ENCODE data around the gene KRI1.
"Not testable (repeated sequence)": the region's sequence is repeated elsewhere in the genome, so short reads cannot be mapped to it uniquely, and the experiment has no call there.

The KRI1 gene

GRCh38 chr19:10574462-10574861, 8.7 kb upstream of the KRI1 start:
- DNase-seq, result no peak

- DNase-seq, result not testable (repeated sequence)
These were observed 8.0 kb upstream of the KRI1 start for GRCh38 chr19:10573793-10574192.

GRCh38 chr19:10568826-10569651, 3.2 kb upstream of the KRI1 start, which contains the start of gene CDKN2D:
Gene CDKN2D (minus strand): TSS chr19:10568979. CDS start chr19:10568653, 326 bp downstream.
- peak; percentile 99 for DNase-seq

- no peak for DNase-seq
These were observed 2.4 kb upstream of the KRI1 start for GRCh38 chr19:10568062-10568825.

- DNase-seq, result no peak
These were observed 1.8 kb upstream of the KRI1 start for GRCh38 chr19:10567656-10568055.

GRCh38 chr19:10566658-10567410, 1.0 kb upstream of the KRI1 start:
- no peak for DNase-seq

- DNase-seq, result no peak
These were observed 523 bp upstream of the KRI1 start for GRCh38 chr19:10566408-10566657.

- DNase-seq, result peak; percentile 43
These were observed 713 bp downstream of the KRI1 start for GRCh38 chr19:10565028-10565566.

- DNase-seq, result no peak
These were observed 3.2 kb downstream of the KRI1 start for GRCh38 chr19:10562609-10563008.

GRCh38 chr19:10560154-10560553, 5.7 kb downstream of the KRI1 start:
- DNase-seq, result no peak

GRCh38 chr19:10557603-10558197, 8.1 kb downstream of the KRI1 start:
- DNase-seq, result no peak

- no peak for DNase-seq
These were observed 10.2 kb downstream of the KRI1 start for GRCh38 chr19:10555610-10555973.

GRCh38 chr19:10554760-10555609, 10.8 kb downstream of the KRI1 start:
- DNase-seq, result no peak

- DNase-seq, result no peak
These were observed 11.8 kb downstream of the KRI1 start for GRCh38 chr19:10553943-10554381.

GRCh38 chr19:10553087-10553667, 12.6 kb downstream of the KRI1 start:
- no peak for DNase-seq

- DNase-seq, result peak; percentile 14
These were observed 13.2 kb downstream of the KRI1 start for GRCh38 chr19:10552510-10553053.

- DNase-seq, result peak; percentile 23
These were observed 14.0 kb downstream of the KRI1 start for GRCh38 chr19:10551698-10552301.

- DNase-seq, result not testable (repeated sequence)
These were observed 14.8 kb downstream of the KRI1 start for GRCh38 chr19:10551006-10551405.

GRCh38 chr19:10550336-10550735, 15.5 kb downstream of the KRI1 start:
- no peak for DNase-seq

- no peak for DNase-seq
These were observed 16.1 kb downstream of the KRI1 start for GRCh38 chr19:10549733-10550132.
